GM12878 (cell line): ENCODE results near the gene PDLIM3. TPM values are rescaled to one million over a fixed set of nuclear protein-coding genes. Genes with fewer than 3 reads are reported as not detected.

Experiments used
- ATAC-seq: fragments of 200-7000 bp; cut with Tn5 transposase; 3 replicates; pipeline ENCODE4 v1.9.1; 2020; ENCODE audit warnings: mild to moderate bottlenecking, moderate library complexity
- BruUV-seq: library from RNA; stranded (reverse); fragments of 400-500 nt; replicated peaks from 2 replicates; lab custom pipeline; 2021; lab: Mats Ljungman, UMichigan
- CTCF ChIA-PET: fragments of 300-600 bp; sonication (Branson Sonifier 250); formaldehyde crosslinking; extraction: SDS; loops from one replicate; lab custom pipeline; 2021; ENCODE audit warnings: inconsistent platforms; lab: Yijun Ruan, JAX
- POLR2A ChIA-PET: fragments of 350-600 bp; formaldehyde crosslinking; extraction: SDS; loops from one replicate; lab custom pipeline; 2021; ENCODE audit warnings: inconsistent platforms; lab: Charles Lee
- RAD21 ChIA-PET: fragments of 300-600 bp; sonication (Branson Sonifier 250); formaldehyde crosslinking; loops from one replicate; lab custom pipeline; 2023; ENCODE audit warnings: antibody characterized with exemption; ENCODE audit not compliant: unreplicated experiment; lab: Charles Lee
- SMC1A ChIA-PET: fragments of 300-600 bp; sonication (Branson Sonifier 250); formaldehyde crosslinking; loops from one replicate; lab custom pipeline; 2023; ENCODE audit not compliant: unreplicated experiment, uncharacterized antibody; lab: Charles Lee
- DNase-seq: peaks from one replicate; pipeline ENCODE4 v3.0.0-alpha.2; 2011; ENCODE audit warnings: low read depth, low spot score
- FAIRE-seq: peaks from 3 replicates; lab custom pipeline; 2011; peaks lifted over from hg19 to GRCh38; lab: Jason Lieb, UNC
- H2AFZ ChIP-seq: 2 replicates; pipeline ENCODE4 v1.6.0; 2011; ENCODE audit warnings: low read depth, low read length, control low read depth; ENCODE audit not compliant: control insufficient read depth
- H3K27ac ChIP-seq: 2 replicates; pipeline ENCODE4 v1.5.1; 2011; ENCODE audit warnings: control low read depth; ENCODE audit not compliant: control insufficient read depth, insufficient read depth
- H3K27me3 ChIP-seq, 2 experiments: replicated peaks in 1 of 2; 2 replicates each; pipeline versions ENCODE4 v1.6.0 to v1.6.1; 2011; ENCODE audit warnings: low read length in 1 of 2; ENCODE audit not compliant: control insufficient read depth in 2 of 2, insufficient read depth in 2 of 2
- H3K36me3 ChIP-seq, 2 experiments: 2 replicates each; pipeline ENCODE4 v1.5.1; 2011; ENCODE audit warnings: low read length in 1 of 2; ENCODE audit not compliant: control insufficient read depth in 2 of 2, insufficient read depth in 2 of 2
- H3K4me1 ChIP-seq: 2 replicates; pipeline ENCODE4 v1.6.1; 2011; ENCODE audit warnings: mild to moderate bottlenecking, low read length, moderate library complexity, mixed read lengths; ENCODE audit not compliant: control insufficient read depth, insufficient read depth
- H3K4me2 ChIP-seq: 2 replicates; pipeline ENCODE4 v1.6.0; 2011; ENCODE audit warnings: control low read depth; ENCODE audit not compliant: control insufficient read depth, insufficient read depth
- H3K4me3 ChIP-seq: fragments of 200-600 bp; sonication (generic); 2 replicates; pipeline ENCODE4 v1.5.1; 2016
- H3K79me2 ChIP-seq: 2 replicates; pipeline ENCODE4 v1.6.0; 2011; ENCODE audit warnings: low read length; ENCODE audit not compliant: control insufficient read depth, insufficient read depth
- H3K9ac ChIP-seq: 2 replicates; pipeline ENCODE4 v1.8.0; 2011; ENCODE audit warnings: low read length, control low read depth, mixed read lengths; ENCODE audit not compliant: control insufficient read depth, insufficient read depth
- H3K9me3 ChIP-seq: replicated peaks from 3 replicates; pipeline ENCODE4 v1.5.1; 2011; ENCODE audit warnings: mild to moderate bottlenecking, low read length; ENCODE audit not compliant: control insufficient read depth, insufficient read depth
- H4K20me1 ChIP-seq: 2 replicates; pipeline ENCODE4 v1.6.0; 2011; ENCODE audit not compliant: control insufficient read depth, insufficient read depth
- BCL11A ChIP-seq: IDR thresholded peaks from 2 replicates; pipeline ENCODE4 v1.6.1; 2011; ENCODE audit warnings: low read depth, low read length
- CHD4 ChIP-seq: fragments of 200-600 bp; sonication (generic); IDR thresholded peaks from 2 replicates; pipeline ENCODE4 v1.6.1; 2016; ENCODE audit warnings: mild to moderate bottlenecking
- GABPA ChIP-seq: IDR thresholded peaks from 2 replicates; pipeline ENCODE4 v1.6.1; 2014; ENCODE audit warnings: antibody characterized with exemption, low read depth, mild to moderate bottlenecking, inconsistent platforms
- GATAD2B ChIP-seq: fragments of 450-650 bp; conservative IDR thresholded peaks from 2 replicates; pipeline ENCODE4 v1.6.1; 2017; ENCODE audit warnings: low read depth, mild to moderate bottlenecking, moderate library complexity
- KDM1A ChIP-seq: fragments of 200-600 bp; sonication (generic); IDR thresholded peaks from 2 replicates; pipeline ENCODE4 v1.6.1; 2016; ENCODE audit warnings: borderline replicate concordance
- NFXL1 ChIP-seq: fragments of 450-650 bp; IDR thresholded peaks from 2 replicates; pipeline ENCODE4 v1.6.1; 2017; ENCODE audit warnings: antibody characterized with exemption, mild to moderate bottlenecking, borderline replicate concordance
- NFYB ChIP-seq: IDR thresholded peaks from 2 replicates; pipeline ENCODE4 v1.6.1; 2011; ENCODE audit warnings: low read depth, mild to moderate bottlenecking, low read length, improper control_type of control experiment, moderate library complexity; ENCODE audit not compliant: insufficient read depth
- NR2C1 ChIP-seq: fragments of 450-650 bp; IDR thresholded peaks from 2 replicates; pipeline ENCODE4 v1.6.1; 2017; ENCODE audit warnings: antibody characterized with exemption, mild to moderate bottlenecking, moderate library complexity
- PML ChIP-seq: IDR thresholded peaks from 2 replicates; pipeline ENCODE4 v1.6.1; 2012; ENCODE audit warnings: low read length, inconsistent platforms
- SMARCA5 ChIP-seq: fragments of 450-650 bp; IDR thresholded peaks from 2 replicates; pipeline ENCODE4 v1.6.1; 2017; ENCODE audit warnings: mild to moderate bottlenecking
- TCF12 ChIP-seq: IDR thresholded peaks from 2 replicates; pipeline ENCODE4 v1.6.1; 2011; ENCODE audit warnings: low read depth, mild to moderate bottlenecking, low read length
- ZNF24 ChIP-seq: fragments of 450-650 bp; IDR thresholded peaks from 2 replicates; pipeline ENCODE4 v1.6.1; 2017; ENCODE audit warnings: antibody characterized with exemption, mild to moderate bottlenecking
- ZSCAN29 ChIP-seq: fragments of 450-650 bp; IDR thresholded peaks from 2 replicates; pipeline ENCODE4 v1.6.1; 2017; ENCODE audit warnings: mild to moderate bottlenecking, moderate library complexity
- WGBS: methylation state at CpG from one replicate; pipeline ENCODE4 v1.1.6; 2016; ENCODE audit warnings: low lambda C conversion rate; ENCODE audit not compliant: insufficient replicate concordance, insufficient coverage; ENCODE audit errors: missing lambda C conversion rate; 5-methylcytosine and 5-hydroxymethylcytosine counted together
- in situ Hi-C: fragments of 300-500 bp; cut with MboI; formaldehyde crosslinking; loops from 9 replicates; pipeline ENCODE4 v1.14.3; 2018; ENCODE audit warnings: mixed read lengths
- intact Hi-C: fragments of 100-400 bp; cut with micrococcal nuclease; formaldehyde crosslinking; loops from one replicate; pipeline ENCODE4 v1.14.2; 2022; ENCODE audit not compliant: unreplicated experiment
- polyA plus RNA-seq, 11 experiments: library from polyadenylated mRNA; depleted of rRNA in 4 of 11; unstranded in 6 of 11; stranded (reverse) in 5 of 11; fragments of >200 nt; fragmentation: Nextera tagmentation in 4 of 11; fragmentation: Illumina TruSeq in 1 of 11; extraction: Ambion mirVana in 4 of 11; extraction: Trizol in 1 of 11; gene quantifications; 1 replicate in 1 of 11; 2 replicates in 10 of 11; pipeline versions ENCODE4 v1.2.1 to v1.2.3, GENCODE V29; 2011 to 2016; ENCODE audit warnings: inconsistent platforms in 2 of 11, missing spikeins in 2 of 11, low read depth in 1 of 11
- total RNA-seq, 4 experiments: library from RNA; depleted of rRNA in 3 of 4; stranded (reverse); fragments of >200 nt in 3 of 4; fragmentation: Illumina TruSeq in 1 of 4; extraction: Trizol in 1 of 4; gene quantifications; 2 replicates each; pipeline versions ENCODE4 v1.2.1 to v1.2.3, GENCODE V29; 2013 to 2021
- TF ChIP-seq, protein P1 (sequence below): fragments of 150-350 bp; IDR thresholded peaks from 2 replicates; pipeline ENCODE4 v1.6.1; 2014; ENCODE audit warnings: mild to moderate bottlenecking, low read depth, low read length
- TF ChIP-seq, protein P2 (sequence below): IDR thresholded peaks from 2 replicates; pipeline ENCODE4 v1.6.1; 2011; ENCODE audit warnings: mild to moderate bottlenecking, low read depth, low read length, moderate library complexity; ENCODE audit not compliant: insufficient replicate concordance
- TF ChIP-seq, protein P3 (sequence below): IDR thresholded peaks from 2 replicates; pipeline ENCODE4 v1.6.1; 2011; ENCODE audit warnings: borderline replicate concordance, low read depth, mild to moderate bottlenecking, moderate library complexity, mixed read lengths, low read length; ENCODE audit not compliant: insufficient read depth; ENCODE audit errors: extremely low read length
- TF ChIP-seq, protein P4 (sequence below): IDR thresholded peaks from 2 replicates; pipeline ENCODE4 v1.6.1; 2011; ENCODE audit warnings: low read depth, low read length, improper control_type of control experiment, borderline replicate concordance

Gene PDLIM3
- total and polyA plus RNA-seq, 10 of the 15 experiments (the other 5 are each of a cell fraction or from before 2014, with no cell fraction given) = 0.04 to 0.43 (median 0.08) TPM; not detected in 7

DNA sequence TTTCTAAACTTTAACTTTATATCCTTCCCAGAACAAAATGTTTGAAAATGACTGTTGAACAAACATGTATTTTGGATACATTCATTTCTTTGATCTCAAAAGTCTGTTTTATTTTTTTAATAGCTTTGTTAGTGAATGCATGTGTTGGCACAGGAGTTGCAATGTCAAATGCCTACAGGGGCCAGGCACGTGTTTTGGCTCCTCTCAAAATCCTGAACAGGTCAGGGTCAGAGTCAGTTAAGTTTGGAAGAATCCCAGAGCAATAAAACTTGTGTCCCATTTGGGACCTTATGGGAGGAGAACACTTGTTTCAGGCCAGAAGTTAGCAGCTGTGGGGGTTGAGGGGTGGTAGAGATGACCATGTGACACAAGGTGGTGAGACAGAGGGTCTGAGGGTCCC lies 34.7 kb downstream of the PDLIM3 start (continued):
- TF ChIP-seq, protein P1, sequence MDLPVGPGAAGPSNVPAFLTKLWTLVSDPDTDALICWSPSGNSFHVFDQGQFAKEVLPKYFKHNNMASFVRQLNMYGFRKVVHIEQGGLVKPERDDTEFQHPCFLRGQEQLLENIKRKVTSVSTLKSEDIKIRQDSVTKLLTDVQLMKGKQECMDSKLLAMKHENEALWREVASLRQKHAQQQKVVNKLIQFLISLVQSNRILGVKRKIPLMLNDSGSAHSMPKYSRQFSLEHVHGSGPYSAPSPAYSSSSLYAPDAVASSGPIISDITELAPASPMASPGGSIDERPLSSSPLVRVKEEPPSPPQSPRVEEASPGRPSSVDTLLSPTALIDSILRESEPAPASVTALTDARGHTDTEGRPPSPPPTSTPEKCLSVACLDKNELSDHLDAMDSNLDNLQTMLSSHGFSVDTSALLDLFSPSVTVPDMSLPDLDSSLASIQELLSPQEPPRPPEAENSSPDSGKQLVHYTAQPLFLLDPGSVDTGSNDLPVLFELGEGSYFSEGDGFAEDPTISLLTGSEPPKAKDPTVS = no peak
- no peak for TF ChIP-seq CHD4
- no peak for TF ChIP-seq KDM1A
- no peak for TF ChIP-seq PML
- TF ChIP-seq, protein P2, sequence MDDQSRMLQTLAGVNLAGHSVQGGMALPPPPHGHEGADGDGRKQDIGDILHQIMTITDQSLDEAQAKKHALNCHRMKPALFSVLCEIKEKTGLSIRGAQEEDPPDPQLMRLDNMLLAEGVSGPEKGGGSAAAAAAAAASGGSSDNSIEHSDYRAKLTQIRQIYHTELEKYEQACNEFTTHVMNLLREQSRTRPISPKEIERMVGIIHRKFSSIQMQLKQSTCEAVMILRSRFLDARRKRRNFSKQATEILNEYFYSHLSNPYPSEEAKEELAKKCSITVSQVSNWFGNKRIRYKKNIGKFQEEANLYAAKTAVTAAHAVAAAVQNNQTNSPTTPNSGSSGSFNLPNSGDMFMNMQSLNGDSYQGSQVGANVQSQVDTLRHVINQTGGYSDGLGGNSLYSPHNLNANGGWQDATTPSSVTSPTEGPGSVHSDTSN = no peak
- TF ChIP-seq GABPA = no peak

DNA sequence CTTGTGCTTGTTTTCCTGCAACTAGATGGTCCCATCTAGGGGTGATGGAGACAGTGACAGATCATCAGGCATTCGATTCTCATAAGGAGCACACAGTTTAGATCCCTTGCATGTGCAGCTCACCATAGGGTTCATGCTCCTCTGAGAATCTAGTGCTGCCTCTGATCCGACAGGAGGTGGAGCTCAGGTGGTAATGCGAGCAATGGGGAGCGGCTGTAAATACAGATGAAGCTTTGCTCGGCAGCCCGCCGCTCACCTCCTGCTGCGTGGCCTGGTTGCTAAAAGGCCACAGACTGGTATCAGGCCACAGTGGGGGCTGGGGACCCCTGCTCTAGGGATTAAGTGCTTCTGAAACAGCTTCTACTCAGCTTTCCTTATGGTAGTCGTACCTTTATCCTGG lies 35.3 kb downstream of the PDLIM3 start:
- H4K20me1 ChIP-seq = no peaks in the 10 kb centered on the region
- no peaks in the 10 kb centered on the region for H3K27me3 ChIP-seq
- POLR2A ChIA-PET = no interaction called here
- 80% methylated on average over 9 of the region's 9 CpGs for WGBS
- H3K4me1 ChIP-seq = no peaks in the 10 kb centered on the region
- DNase-seq (no peak), ATAC-seq (no peak), FAIRE-seq (no peak)
- H3K9me3 ChIP-seq = no peaks in the 10 kb centered on the region; the same call in 2 of the 3 replicates
- H3K79me2 ChIP-seq = no peaks in the 10 kb centered on the region
- H2AFZ ChIP-seq = no peak overlapping the region
- SMC1A ChIA-PET = no interaction called here
- H3K36me3 ChIP-seq = no peaks in the 10 kb centered on the region
- no peak overlapping the region for H3K27ac ChIP-seq
- H3K4me3 ChIP-seq = no peak overlapping the region
- RAD21 ChIA-PET = no interaction called here
- CTCF ChIA-PET = no interaction called here
- BruUV-seq = no TSS peak
- intact Hi-C loops (no loop called here), in situ Hi-C loops (no loop called here)
- H3K9ac ChIP-seq = no peak overlapping the region
- H3K4me2 ChIP-seq = no peak overlapping the region
- TF ChIP-seq SMARCA5 (no peak), NFYB (no peak), TCF12 (no peak), BCL11A (no peak), ZSCAN29 (no peak), GATAD2B (no peak), NR2C1 (no peak), NFXL1 (no peak), ZNF24 (no peak)
- TF ChIP-seq, protein P3, sequence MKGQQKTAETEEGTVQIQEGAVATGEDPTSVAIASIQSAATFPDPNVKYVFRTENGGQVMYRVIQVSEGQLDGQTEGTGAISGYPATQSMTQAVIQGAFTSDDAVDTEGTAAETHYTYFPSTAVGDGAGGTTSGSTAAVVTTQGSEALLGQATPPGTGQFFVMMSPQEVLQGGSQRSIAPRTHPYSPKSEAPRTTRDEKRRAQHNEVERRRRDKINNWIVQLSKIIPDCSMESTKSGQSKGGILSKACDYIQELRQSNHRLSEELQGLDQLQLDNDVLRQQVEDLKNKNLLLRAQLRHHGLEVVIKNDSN = no peak
- TF ChIP-seq, protein P4, sequence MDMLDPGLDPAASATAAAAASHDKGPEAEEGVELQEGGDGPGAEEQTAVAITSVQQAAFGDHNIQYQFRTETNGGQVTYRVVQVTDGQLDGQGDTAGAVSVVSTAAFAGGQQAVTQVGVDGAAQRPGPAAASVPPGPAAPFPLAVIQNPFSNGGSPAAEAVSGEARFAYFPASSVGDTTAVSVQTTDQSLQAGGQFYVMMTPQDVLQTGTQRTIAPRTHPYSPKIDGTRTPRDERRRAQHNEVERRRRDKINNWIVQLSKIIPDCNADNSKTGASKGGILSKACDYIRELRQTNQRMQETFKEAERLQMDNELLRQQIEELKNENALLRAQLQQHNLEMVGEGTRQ = no peak
